Measurements from ENCODE around the gene MAGEA12.
"Not testable (repeated sequence)": the region's sequence is repeated elsewhere in the genome, so short reads cannot be mapped to it uniquely, and the experiment has no call there.

Gene MAGEA12, protein sequence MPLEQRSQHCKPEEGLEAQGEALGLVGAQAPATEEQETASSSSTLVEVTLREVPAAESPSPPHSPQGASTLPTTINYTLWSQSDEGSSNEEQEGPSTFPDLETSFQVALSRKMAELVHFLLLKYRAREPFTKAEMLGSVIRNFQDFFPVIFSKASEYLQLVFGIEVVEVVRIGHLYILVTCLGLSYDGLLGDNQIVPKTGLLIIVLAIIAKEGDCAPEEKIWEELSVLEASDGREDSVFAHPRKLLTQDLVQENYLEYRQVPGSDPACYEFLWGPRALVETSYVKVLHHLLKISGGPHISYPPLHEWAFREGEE

DNA sequence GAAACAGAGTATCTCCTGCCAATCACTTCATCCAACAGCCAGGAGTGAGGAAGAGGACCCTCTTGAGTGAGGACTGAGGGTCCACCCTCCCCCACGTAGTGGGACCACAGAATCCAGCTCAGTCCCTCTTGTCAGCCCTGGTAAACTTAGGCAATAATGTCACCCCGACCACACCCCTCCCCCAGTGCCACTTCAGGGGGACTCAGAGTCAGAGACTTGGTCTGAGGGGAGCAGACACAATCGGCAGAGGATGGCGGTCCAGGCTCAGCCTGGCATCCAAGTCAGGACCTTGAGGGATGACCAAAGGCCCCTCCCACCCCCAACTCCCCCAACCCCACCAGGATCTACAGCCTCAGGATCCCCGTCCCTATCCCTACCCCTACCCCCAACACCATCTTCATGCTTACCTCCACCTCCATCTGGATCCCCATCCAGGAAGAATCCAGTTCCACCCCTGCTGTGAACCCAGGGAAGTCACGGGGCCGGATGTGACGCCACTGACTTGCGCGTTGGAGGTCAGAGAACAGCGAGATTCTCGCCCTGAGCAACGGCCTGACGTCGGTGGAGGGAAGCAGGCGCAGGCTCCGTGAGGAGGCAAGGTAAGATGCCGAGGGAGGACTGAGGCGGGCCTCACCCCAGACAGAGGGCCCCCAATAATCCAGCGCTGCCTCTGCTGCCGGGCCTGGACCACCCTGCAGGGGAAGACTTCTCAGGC lies at the start of gene MAGEA12, which contains the start of gene CSAG1:
Gene MAGEA12 (plus strand): TSS at position 497 of the 715 bp plus-strand sequence. CDS start 2,405 bp downstream, outside the sequence.
Gene CSAG1 (minus strand): TSS at position 461 of the 715 bp plus-strand sequence. CDS start 1,261 bp downstream, outside the sequence.
- no peak for DNase-seq (ENCODE audit: low read depth)

DNA sequence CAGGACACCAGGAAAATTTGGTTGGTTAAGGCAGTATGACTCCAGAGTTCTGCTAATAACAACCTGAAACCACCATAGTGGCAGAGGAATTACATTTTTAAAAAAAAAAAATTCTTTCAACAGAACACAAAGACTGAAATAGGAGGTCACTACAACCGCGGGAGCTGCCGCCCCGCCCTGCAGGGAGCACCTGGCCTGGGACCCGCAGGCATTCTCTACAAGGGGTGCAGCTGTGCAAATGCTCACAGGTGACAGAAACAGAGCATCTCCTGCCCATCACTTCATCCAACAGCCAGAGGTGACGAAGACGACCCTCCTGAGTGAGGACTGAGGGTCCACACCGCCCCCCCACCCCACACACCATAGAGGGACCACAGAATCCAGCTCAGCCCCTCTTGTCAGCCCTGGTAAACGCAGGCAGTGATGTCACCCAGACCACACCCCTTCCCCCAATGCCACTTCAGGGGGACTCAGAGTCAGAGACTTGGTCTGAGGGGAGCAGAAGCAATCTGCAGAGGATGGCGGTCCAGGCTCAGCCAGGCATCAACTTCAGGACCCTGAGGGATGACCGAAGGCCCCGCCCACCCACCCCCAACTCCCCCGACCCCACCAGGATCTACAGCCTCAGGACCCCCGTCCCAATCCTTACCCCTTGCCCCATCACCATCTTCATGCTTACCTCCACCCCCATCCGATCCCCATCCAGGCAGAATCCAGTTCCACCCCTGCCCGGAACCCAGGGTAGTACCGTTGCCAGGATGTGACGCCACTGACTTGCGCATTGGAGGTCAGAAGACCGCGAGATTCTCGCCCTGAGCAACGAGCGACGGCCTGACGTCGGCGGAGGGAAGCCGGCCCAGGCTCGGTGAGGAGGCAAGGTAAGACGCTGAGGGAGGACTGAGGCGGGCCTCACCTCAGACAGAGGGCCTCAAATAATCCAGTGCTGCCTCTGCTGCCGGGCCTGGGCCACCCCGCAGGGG lies 35.3 kb upstream of the MAGEA12 start, which contains the start of gene MAGEA3:
Gene MAGEA3 (plus strand): TSS at position 843 of the 980 bp plus-strand sequence. CDS start 2,039 bp downstream, outside the sequence.
- not testable (repeated sequence) for DNase-seq (ENCODE audit: low read depth)

DNA sequence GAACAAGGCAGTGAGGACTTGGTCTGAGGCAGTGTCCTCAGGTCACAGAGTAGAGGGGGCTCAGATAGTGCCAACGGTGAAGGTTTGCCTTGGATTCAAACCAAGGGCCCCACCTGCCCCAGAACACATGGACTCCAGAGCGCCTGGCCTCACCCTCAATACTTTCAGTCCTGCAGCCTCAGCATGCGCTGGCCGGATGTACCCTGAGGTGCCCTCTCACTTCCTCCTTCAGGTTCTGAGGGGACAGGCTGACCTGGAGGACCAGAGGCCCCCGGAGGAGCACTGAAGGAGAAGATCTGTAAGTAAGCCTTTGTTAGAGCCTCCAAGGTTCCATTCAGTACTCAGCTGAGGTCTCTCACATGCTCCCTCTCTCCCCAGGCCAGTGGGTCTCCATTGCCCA lies 33.2 kb upstream of the MAGEA12 start:
- not testable (repeated sequence) for DNase-seq (ENCODE audit: low read depth)

DNA sequence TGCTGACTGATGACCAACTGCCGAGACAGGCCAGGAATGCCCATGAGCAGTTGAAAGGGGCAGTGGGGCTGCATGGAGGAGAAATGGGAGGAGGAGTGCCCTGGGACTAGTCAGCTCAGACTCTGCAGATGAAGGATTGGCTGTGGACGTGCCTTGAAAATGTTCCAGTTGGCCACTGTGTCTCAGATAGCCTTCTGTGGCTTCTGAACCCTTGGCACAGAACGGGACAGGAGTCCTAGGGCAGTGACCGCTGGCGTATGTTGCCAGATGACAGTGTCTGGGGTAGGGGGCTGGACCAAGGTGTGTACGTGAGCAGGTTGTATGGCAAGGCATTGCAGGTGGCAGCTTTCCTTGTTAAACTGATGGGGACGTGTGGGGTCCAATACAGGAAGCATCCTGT lies 27.1 kb upstream of the MAGEA12 start:
- DNase-seq (ENCODE audit: low read depth) = not testable (repeated sequence)

DNA sequence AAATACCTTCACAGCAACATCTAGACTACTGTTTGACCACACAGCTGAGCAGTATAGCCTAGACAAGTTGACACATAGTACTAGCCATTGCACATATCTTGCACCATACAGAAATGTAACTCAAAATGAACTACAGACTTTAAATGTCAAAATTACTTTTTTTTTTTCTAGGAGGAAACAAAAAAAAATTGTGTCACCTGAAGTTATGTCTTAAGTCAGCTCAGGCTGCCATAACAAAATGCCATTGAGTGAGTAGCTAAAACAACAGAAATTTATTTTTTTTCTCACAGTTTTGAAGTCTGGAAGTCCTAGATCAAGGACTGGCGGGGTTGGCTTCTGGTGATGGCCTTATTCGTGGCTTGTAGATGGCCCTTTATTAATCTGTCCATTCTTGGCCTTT lies 24.4 kb upstream of the MAGEA12 start, which contains the start of gene CSAG2:
Gene CSAG2 (minus strand): TSS at position 101 of the 400 bp plus-strand sequence. CDS start 161 bp downstream, outside the sequence.
- DNase-seq (ENCODE audit: low read depth) = not testable (repeated sequence)

DNA sequence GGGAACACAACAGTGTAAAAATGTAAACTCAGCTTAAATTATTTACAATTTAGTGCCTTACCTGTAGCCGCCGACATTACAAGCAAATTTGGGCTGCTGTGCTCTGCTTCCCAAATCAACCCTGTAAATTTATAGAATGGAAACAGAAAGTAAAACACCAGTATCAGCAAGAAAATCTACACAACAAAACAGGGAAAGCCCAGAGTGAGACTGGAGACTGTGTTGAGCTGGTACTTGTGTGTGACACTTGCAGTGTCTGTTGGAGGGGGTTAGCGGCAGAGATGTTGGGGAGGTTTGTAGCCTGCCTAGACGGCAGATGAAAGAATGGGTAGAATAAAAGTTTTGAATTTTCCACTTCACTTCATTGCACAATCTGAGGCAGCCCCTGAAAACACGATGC lies 20.4 kb upstream of the MAGEA12 start:
- not testable (repeated sequence) for DNase-seq (ENCODE audit: low read depth)

DNA sequence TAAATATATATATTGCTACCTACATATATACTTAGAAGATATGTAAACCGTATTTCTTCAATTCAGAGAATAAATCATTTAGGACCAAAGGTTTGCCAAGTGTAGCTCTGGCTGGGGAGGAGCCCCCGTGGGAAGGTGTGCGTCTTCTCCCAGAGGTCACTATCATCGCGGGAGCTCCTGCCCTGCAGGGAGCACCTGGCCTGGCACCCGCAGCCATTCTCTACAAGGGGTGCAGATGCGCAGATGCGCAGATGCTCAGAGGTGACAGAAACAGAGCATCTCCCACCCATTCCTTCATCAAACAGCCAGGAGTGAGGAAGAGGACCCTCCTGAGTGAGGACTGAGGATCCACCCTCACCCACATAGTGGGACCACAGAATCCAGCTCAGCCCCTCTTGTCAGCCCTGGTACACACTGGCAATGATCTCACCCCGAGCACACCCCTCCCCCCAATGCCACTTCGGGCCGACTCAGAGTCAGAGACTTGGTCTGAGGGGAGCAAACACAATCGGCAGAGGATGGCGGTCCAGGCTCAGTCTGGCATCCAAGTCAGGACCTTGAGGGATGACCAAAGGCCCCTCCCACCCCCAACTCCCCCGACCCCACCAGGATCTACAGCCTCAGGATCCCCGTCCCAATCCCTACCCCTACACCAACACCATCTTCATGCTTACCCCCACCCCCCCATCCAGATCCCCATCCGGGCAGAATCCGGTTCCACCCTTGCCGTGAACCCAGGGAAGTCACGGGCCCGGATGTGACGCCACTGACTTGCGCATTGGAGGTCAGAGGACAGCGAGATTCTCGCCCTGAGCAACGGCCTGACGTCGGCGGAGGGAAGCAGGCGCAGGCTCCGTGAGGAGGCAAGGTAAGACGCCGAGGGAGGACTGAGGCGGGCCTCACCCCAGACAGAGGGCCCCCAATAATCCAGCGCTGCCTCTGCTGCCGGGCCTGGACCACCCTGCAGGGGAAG lies 19.5 kb upstream of the MAGEA12 start, which contains the start of gene MAGEA2B:
Gene MAGEA2B (plus strand): TSS at position 814 of the 973 bp plus-strand sequence. CDS start 2,479 bp downstream, outside the sequence.
- not testable (repeated sequence) for DNase-seq (ENCODE audit: low read depth)

DNA sequence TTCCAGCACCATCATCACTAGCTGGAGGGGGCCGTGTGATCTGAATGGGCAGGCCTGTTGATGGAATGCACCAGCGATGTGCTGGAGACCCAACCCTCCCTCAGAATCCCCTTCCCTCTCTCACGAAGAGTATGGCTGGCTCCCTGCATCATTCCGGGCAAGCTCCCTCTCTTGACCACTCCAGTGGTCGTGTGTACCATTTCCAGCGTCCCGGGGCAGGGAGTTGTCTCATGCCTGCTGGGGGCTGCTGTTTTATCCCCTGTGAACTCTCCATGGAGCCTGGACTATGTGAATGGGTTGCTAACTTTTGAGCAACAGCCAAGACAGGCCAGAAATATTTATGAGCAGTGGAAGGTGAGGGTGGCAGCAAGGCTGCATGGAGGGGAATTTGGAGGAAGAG lies 8.1 kb upstream of the MAGEA12 start:
- no peak for DNase-seq (ENCODE audit: low read depth)

DNA sequence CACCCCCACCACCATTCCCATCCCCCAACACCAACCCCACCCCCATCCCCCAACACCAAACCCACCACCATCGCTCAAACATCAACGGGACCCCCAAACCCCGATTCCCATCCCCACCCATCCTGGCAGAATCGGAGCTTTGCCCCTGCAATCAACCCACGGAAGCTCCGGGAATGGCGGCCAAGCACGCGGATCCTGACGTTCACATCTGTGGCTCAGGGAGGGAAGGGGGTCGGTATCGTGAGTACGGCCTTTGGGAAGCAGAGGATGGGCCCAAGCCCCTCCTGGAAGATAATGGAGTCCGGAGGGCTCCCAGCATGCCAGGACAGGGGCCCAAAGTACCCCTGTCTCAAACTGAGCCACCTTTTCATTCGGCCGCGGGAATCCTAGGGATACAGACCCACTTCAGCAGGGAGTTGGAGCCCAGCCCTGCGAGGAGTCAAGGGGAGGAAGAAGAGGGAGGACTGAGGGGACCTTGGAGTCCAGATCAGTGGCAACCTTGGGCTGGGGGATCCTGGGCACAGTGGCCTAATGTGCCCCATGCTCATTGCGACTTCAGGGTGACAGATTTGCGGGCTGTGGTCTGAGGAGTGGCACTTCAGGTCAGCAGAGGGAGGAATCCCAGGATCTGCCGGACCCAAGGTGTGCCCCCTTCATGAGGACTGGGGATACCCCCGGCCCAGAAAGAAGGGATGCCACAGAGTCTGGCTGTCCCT lies 744 bp downstream of the MAGEA12 start:
- DNase-seq (ENCODE audit: low read depth) = not testable (repeated sequence)

DNA sequence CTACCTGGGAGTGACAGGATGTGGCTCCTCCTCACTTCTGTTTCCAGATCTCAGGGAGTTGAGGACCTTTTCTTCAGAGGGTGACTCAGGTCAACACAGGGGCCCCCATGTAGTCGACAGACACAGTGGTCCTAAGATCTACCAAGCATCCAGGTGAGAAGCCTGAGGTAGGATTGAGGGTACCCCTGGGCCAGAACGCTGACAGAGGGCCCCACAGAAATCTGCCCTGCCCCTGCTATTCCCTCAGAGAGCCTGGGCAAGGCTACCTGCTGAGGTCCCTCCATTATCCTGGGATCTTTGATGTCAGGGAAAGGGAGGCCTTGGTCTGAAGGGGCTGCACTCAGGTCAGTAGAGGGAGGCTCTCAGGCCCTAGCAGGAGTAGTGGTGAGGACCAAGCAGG lies 1.5 kb downstream of the MAGEA12 start:
- DNase-seq (ENCODE audit: low read depth) = no peak

DNA sequence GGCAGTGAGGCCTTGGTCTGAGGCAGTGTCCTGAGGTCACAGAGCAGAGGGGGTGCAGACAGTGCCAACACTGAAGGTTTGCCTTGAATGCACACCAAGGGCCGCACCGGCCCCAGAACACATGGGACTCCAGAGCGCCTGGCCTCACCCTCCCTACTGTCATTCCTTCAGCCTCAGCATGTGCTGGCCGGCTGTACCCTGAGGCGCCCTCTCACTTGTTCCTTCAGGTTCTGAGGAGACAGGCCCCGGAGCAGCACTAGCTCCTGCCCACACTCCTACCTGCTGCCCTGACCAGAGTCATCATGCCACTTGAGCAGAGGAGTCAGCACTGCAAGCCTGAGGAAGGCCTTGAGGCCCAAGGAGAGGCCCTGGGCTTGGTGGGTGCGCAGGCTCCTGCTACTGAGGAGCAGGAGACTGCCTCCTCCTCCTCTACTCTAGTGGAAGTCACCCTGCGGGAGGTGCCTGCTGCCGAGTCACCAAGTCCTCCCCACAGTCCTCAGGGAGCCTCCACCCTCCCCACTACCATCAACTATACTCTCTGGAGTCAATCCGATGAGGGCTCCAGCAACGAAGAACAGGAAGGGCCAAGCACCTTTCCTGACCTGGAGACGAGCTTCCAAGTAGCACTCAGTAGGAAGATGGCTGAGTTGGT lies 2.4 kb downstream of the MAGEA12 start:
- DNase-seq (ENCODE audit: low read depth) = no peak

DNA sequence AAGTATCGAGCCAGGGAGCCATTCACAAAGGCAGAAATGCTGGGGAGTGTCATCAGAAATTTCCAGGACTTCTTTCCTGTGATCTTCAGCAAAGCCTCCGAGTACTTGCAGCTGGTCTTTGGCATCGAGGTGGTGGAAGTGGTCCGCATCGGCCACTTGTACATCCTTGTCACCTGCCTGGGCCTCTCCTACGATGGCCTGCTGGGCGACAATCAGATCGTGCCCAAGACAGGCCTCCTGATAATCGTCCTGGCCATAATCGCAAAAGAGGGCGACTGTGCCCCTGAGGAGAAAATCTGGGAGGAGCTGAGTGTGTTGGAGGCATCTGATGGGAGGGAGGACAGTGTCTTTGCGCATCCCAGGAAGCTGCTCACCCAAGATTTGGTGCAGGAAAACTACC lies 3.0 kb downstream of the MAGEA12 start:
- not testable (repeated sequence) for DNase-seq (ENCODE audit: low read depth)

DNA sequence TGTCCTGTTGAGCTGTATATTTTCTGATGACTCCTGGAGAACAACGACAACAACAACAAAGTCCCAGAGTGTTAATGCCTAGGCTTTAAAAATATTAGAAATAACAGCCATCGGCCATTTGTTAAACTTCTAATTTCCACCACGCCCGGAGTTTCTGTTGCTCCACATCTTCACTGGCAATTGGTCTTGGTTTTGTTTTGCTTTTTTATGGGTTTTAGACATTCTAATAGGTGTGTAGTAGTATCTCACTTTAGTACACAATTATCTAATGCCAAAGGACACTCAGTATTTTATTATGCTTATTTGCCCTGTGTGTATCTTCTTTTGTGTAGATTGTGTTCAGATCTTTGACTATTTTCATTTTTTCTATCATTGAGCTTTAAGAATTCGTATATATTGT lies 5.0 kb downstream of the MAGEA12 start:
- DNase-seq (ENCODE audit: low read depth) = no peak

DNA sequence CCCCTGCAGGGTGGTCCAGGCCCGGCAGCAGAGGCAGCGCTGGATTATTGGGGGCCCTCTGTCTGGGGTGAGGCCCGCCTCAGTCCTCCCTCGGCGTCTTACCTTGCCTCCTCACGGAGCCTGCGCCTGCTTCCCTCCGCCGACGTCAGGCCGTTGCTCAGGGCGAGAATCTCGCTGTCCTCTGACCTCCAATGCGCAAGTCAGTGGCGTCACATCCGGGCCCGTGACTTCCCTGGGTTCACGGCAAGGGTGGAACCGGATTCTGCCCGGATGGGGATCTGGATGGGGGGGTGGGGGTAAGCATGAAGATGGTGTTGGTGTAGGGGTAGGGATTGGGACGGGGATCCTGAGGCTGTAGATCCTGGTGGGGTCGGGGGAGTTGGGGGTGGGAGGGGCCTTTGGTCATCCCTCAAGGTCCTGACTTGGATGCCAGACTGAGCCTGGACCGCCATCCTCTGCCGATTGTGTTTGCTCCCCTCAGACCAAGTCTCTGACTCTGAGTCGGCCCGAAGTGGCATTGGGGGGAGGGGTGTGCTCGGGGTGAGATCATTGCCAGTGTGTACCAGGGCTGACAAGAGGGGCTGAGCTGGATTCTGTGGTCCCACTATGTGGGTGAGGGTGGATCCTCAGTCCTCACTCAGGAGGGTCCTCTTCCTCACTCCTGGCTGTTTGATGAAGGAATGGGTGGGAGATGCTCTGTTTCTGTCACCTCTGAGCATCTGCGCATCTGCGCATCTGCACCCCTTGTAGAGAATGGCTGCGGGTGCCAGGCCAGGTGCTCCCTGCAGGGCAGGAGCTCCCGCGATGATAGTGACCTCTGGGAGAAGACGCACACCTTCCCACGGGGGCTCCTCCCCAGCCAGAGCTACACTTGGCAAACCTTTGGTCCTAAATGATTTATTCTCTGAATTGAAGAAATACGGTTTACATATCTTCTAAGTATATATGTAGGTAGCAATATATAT lies 20.4 kb downstream of the MAGEA12 start, which contains the start of gene MAGEA2:
Gene MAGEA2 (minus strand): TSS at position 157 of the 965 bp plus-strand sequence. CDS start 2,479 bp downstream, outside the sequence.
- not testable (repeated sequence) for DNase-seq (ENCODE audit: low read depth)

DNA sequence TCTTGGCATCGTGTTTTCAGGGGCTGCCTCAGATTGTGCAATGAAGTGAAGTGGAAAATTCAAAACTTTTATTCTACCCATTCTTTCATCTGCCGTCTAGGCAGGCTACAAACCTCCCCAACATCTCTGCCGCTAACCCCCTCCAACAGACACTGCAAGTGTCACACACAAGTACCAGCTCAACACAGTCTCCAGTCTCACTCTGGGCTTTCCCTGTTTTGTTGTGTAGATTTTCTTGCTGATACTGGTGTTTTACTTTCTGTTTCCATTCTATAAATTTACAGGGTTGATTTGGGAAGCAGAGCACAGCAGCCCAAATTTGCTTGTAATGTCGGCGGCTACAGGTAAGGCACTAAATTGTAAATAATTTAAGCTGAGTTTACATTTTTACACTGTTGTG lies 21.3 kb downstream of the MAGEA12 start:
- not testable (repeated sequence) for DNase-seq (ENCODE audit: low read depth)

DNA sequence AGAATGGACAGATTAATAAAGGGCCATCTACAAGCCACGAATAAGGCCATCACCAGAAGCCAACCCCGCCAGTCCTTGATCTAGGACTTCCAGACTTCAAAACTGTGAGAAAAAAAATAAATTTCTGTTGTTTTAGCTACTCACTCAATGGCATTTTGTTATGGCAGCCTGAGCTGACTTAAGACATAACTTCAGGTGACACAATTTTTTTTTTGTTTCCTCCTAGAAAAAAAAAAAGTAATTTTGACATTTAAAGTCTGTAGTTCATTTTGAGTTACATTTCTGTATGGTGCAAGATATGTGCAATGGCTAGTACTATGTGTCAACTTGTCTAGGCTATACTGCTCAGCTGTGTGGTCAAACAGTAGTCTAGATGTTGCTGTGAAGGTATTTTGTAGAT lies 25.4 kb downstream of the MAGEA12 start, which contains the start of gene CSAG3:
Gene CSAG3 (plus strand): TSS at position 301 of the 400 bp plus-strand sequence.
- DNase-seq (ENCODE audit: low read depth) = not testable (repeated sequence)

DNA sequence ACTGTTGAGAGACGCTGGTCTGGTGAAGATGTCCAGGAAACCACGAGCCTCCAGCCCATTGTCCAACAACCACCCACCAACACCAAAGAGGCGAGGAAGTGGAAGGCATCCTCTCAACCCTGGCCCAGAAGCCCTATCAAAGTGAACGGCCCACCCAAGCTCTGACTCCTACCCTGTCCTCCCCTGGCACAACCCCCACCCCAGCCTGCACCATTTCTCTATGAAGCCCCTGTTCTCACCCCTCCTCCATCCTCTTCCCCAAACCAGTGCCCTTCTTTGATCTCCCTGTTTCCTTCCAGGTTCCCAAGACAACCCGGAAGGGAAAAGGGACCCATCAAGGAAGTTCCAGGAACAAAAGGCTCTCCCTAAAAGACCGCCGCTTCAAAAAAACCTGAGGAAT lies 26.0 kb downstream of the MAGEA12 start:
- DNase-seq (ENCODE audit: low read depth) = not testable (repeated sequence)

DNA sequence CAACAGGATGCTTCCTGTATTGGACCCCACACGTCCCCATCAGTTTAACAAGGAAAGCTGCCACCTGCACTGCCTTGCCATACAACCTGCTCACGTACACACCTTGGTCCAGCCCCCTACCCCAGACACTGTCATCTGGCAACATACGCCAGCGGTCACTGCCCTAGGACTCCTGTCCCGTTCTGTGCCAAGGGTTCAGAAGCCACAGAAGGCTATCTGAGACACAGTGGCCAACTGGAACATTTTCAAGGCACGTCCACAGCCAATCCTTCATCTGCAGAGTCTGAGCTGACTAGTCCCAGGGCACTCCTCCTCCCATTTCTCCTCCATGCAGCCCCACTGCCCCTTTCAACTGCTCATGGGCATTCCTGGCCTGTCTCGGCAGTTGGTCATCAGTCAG lies 28.0 kb downstream of the MAGEA12 start:
- DNase-seq (ENCODE audit: low read depth) = not testable (repeated sequence)

Data from CMK (cell line).